22Rv1 (cell line): ENCODE data around the gene ICE1.

Source experiments
- CTCF ChIP-seq: fragments of 450-650 bp; IDR thresholded peaks from 2 replicates; pipeline ENCODE4 v1.5.1; 2017; ENCODE audit warnings: mild to moderate bottlenecking
- ZFX ChIP-seq: fragments of 450-650 bp; IDR thresholded peaks from 2 replicates; pipeline ENCODE4 v1.6.1; 2017; ENCODE audit warnings: antibody characterized with exemption, borderline replicate concordance

- TF ChIP-seq CTCF (no peak), ZFX (no peak)
Observed at GRCh38 chr5:5418764-5419163, 3.7 kb upstream of the ICE1 start.
